ENCODE measurements around the gene TTC12.

DNA sequence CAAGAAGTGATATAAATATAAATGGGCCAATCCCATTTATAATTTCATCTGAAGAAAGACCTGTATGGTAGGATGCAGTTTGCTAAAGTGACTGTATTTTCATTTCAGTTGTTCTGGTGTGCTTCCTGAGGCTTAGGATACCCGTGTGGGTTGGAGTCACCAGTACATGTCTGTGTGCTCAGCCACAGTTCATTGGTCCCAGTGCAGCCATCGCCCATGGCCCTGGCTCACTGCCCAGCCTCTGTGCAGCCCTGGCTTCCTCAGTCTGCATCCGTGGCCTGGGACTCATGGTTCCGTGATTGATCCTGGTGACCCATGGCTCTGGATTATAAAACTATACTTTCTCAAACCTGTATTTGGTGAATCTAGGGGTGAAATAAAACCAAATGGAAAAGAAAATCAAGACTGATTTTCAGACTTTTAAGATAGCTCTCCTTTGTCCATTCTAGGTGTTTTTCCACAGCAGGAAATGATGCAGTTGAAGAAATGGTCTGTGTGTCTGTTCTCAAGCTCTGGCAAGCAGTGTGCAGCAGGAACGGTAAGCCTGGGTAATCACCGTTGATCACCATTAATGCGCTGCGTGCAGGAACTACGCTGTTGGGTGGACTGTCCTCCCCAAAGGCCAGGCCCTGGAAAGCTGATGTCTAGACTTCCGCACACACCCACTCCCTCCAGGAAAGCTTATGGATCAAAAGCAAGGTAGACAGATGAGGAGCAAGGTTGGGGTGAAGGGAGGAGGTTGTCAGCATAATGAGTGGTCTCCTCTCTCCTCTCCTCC is 27.2 kb downstream of the TTC12 start:
- TF ChIP-seq, protein P1, sequence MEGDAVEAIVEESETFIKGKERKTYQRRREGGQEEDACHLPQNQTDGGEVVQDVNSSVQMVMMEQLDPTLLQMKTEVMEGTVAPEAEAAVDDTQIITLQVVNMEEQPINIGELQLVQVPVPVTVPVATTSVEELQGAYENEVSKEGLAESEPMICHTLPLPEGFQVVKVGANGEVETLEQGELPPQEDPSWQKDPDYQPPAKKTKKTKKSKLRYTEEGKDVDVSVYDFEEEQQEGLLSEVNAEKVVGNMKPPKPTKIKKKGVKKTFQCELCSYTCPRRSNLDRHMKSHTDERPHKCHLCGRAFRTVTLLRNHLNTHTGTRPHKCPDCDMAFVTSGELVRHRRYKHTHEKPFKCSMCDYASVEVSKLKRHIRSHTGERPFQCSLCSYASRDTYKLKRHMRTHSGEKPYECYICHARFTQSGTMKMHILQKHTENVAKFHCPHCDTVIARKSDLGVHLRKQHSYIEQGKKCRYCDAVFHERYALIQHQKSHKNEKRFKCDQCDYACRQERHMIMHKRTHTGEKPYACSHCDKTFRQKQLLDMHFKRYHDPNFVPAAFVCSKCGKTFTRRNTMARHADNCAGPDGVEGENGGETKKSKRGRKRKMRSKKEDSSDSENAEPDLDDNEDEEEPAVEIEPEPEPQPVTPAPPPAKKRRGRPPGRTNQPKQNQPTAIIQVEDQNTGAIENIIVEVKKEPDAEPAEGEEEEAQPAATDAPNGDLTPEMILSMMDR (conservative IDR thresholded peaks at IDR 0.05) = no peak
- no peak for TF ChIP-seq EZH2 (IDR thresholded peaks at IDR 0.05; ENCODE audit: low read depth)
